ENCODE data around the gene SEZ6.

GRCh38 chr17:28956861-28957260, 49.0 kb downstream of the SEZ6 start:
- TF ChIP-seq CTCF (conservative IDR thresholded peaks at IDR 0.05; ENCODE audit: low read depth, low read length): no peak
- no peak for TF ChIP-seq EZH2 (IDR thresholded peaks at IDR 0.05; ENCODE audit: borderline replicate concordance, low read depth, low read length, poor library complexity, severe bottlenecking)
